GM18951 (cell line): ENCODE results near the gene TBX20.

Experiments used
- POLR2A ChIP-seq: IDR thresholded peaks from 4 replicates; pipeline ENCODE4 v1.6.1; 2011; ENCODE audit warnings: mild to moderate bottlenecking; ENCODE audit not compliant: insufficient read length, insufficient read depth; ENCODE audit errors: extremely low read depth
- in situ Hi-C: fragments of 300-500 bp; cut with MboI; formaldehyde crosslinking; loops from one replicate; pipeline ENCODE4 v1.12.0; 2022; ENCODE audit warnings: low sequenced_read_pairs, mixed read lengths, inconsistent platforms; ENCODE audit not compliant: unreplicated experiment

Gene TBX20, protein sequence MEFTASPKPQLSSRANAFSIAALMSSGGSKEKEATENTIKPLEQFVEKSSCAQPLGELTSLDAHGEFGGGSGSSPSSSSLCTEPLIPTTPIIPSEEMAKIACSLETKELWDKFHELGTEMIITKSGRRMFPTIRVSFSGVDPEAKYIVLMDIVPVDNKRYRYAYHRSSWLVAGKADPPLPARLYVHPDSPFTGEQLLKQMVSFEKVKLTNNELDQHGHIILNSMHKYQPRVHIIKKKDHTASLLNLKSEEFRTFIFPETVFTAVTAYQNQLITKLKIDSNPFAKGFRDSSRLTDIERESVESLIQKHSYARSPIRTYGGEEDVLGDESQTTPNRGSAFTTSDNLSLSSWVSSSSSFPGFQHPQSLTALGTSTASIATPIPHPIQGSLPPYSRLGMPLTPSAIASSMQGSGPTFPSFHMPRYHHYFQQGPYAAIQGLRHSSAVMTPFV

DNA sequence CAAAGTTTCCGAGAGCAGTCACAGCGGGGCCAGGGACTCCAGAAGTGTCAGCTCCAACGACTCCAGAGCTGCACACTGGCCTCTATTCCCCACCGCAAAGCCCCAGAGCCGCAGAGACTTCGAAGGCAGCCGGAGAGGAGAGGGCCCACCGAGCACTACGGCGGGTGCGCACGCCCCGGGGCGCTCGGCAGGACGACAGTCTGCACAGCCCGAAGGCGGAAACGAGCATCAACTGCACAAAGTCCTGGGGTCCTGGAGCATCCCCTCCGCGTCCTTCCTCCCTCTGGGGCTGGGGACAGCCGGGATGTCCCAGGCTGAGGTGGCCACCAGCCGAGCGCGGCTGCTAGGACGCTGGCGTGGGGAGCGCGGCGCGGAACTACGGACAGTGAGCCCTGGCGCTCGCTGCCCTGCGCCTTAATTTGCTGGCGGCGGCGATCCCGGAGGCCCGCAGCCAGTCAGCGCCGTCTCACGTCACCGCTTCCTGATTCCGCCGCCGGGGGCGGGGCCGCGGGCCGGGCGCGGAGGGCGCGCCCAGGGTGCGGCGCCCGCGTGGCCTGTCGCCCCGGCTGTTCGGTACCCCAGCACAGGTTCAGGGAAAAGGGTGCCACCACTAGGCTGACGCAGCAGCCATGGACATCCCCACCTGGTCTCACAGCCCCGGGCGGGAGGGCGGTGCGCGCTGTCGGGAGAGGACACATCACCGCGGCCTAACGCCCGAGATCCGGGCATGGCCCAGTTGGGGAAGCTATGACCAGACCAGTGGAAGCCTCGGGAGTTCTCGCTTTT is at the start of gene TBX20:
TSS of gene TBX20 (minus strand) at position 391 of the 786 bp plus-strand sequence. CDS start 480 bp downstream, outside the sequence.
- in situ Hi-C loops, result no loop called here
- no peak for TF ChIP-seq POLR2A

DNA sequence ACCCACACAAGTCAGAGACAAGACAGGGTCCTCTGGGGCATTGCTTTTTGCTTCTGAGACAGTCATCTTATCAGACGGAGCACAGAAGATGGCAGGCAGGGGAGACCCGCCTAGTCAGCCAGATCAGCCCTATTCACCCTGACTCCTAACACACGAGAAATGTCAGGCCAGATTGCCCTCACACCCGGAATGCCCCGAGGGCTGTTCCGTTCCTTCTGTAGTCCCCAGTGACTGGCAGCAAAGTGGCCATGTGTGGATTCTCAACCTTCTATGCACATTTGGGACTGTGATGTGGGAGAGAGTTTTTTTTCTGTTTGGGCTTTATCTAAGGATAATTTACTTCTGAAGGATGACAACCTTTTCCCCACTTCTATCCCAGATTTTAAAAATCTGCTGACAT is 35.5 kb upstream of the TBX20 start:
- no peak for TF ChIP-seq POLR2A
- in situ Hi-C loops, result no loop called here

DNA sequence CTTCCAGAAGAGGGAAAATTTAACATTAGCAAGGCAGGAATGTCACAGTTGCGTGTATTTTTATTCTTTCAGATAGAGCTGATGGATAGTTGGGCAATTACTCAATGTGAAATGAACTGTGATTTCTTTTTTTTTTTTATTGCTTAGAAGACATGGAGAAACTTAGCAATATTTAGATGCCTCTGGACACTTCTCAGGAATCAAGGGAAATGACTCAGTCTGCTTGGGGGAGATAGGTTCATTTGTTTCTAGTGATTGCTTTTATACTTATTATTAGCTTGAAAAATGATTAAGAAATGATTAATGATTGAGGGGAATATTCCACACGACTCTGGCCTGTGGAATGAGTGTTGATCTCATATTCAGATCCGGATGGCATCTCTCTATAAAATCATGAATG is 33.1 kb upstream of the TBX20 start:
- TF ChIP-seq POLR2A, result no peak
- in situ Hi-C loops, result no loop called here

DNA sequence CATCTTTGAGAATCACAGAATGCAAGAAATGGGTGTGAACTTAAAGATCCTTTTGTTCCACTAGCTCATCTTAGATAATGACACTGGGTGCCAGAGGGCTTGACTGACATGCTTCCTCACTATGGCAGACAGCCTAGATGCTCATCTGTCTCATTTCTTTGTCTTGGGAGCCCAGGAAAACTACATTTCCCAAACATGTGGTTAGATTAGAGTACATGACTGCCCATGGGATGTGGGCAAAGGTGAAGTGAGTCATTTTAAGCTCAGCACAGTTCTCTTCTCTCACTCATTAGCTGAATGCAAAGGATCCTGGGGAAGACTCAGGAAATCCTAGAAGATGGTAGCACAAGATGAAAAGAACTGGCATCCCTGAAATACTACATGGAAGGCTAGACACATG is 32.5 kb upstream of the TBX20 start:
- in situ Hi-C loops, result no loop called here
- TF ChIP-seq POLR2A, result no peak

DNA sequence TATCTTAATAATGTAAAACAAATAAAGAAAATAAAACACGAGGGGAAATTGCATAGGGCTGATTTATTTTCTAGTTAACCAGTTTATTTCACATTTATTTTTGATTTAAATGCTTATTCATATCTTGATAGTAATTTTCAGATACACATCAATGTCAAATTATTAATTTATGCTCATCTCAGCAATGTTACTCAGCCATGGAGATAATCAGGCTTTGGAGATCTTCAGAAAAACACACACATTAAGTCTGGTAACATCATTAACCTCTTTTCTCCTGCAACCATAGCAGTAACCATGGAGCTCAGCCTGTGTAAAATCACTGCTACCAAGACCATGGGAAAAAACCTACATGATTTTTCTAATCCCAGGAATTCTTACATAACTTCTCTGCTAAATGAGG is 31.9 kb upstream of the TBX20 start:
- TF ChIP-seq POLR2A, result no peak
- in situ Hi-C loops, result no loop called here

DNA sequence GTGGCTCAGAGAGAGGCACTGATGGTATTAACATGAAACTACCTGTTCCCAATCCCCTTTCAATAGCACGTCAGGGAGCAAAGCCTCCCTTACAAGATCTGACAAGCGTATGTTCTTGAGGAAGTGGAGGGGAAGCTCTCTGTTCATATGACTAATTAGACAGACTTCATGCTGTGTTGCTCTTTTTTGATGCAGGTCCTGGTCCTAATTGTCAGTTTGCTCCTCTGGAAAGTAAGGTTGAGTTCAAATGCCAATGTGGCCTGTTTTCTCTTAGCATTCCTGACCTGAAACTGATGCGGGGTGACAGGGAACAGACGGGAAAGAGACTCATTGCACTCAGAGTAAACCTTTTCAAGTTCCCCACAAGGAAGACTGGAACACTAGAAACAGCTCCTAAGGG is 27.0 kb upstream of the TBX20 start:
- in situ Hi-C loops, result no loop called here
- TF ChIP-seq POLR2A, result no peak

DNA sequence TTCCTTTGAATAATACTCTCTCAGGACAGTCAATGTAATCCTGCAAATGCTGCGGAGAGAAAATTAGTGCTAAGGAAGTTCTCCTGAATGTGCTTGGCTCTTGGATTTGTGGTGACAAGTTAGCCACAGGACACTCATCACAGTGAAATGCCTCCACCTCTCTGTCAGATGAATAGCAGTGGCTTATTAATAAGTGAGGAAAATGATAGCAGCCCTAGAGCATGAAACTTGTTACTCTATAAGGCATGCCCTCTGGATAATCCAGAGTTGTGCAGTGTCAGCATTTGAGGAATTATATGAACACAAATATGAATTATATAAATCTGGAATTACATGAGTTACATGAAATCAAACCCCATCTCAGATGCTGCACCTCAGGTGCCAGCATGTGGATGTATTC is 23.5 kb upstream of the TBX20 start:
- no peak for TF ChIP-seq POLR2A
- in situ Hi-C loops, result no loop called here

DNA sequence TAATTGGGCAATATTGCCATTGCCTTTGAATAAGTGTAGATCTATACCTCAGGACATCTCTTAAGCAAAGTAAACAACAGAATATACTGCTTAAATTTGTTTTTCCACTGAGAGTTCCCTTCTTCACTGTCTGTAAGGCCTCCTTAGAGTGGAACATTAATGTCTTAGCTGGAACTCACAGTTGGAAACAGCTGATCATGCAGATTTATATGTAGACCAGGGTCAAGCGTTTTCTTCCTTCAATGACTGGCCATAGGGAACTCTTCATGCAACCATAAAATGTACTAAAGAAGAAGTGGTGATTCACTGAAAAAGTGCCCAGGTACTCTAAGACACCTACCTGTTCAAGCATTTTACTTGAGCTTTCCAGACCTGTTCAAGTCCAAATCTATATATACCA is 18.3 kb upstream of the TBX20 start:
- TF ChIP-seq POLR2A, result no peak
- in situ Hi-C loops, result no loop called here

DNA sequence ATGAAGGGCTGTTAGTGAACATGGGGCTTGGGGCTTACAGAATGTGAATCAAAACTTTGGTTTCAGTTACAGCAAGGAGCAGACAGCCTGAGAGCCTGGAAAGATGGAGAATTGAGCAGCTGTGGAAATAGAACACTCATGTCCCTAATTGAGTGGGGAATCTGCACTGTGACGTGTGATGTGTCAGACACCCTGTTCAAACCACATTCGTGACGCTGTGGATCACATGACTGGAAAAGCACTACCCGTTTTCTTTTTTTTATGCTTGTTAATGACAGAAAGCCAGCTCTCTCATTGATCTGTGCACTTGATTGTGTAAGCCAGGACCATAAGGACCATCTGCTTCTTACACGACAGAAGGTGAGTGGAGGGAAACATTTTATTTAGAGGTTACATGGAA is 15.1 kb upstream of the TBX20 start:
- in situ Hi-C loops, result no loop called here
- no peak for TF ChIP-seq POLR2A

DNA sequence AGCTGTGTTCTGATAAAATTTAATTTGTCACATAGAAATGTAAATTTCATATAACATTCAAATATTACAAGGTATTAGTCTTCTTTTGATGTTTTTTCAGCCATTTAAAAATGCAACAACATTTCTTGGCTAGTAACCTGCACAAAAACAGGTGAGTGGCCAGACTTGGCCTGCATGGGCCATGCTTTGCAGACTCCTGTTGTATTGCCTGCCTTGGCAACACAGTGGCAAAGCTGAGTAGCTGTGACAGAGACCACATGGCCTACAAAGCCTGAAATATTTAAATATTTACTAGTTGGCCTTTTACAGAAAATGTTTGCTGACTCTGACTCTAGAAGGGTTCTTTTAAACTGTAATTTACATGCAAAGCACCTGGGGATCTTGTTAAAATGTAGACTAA is 13.5 kb upstream of the TBX20 start:
- no peak for TF ChIP-seq POLR2A
- in situ Hi-C loops, result no loop called here

DNA sequence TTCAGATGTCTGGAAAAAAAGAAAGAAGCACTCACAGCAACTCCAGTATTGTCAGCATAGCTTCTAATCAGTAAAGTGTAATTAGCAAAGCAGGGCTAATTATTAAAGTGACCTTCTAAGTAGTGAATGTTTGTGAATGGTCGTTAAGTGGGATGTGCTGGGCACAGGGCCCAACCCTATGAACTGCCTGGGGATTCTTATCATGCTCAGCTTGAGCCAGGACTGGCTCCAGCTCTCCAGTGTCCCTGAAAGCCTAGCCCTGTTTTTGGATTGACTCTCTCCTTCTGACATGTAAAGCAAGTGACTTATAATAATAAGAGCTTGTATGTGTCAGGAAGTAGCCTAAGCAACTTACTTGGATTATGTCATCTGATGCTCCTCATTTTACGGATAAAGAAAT is 9.5 kb upstream of the TBX20 start:
- TF ChIP-seq POLR2A, result no peak
- in situ Hi-C loops, result no loop called here

DNA sequence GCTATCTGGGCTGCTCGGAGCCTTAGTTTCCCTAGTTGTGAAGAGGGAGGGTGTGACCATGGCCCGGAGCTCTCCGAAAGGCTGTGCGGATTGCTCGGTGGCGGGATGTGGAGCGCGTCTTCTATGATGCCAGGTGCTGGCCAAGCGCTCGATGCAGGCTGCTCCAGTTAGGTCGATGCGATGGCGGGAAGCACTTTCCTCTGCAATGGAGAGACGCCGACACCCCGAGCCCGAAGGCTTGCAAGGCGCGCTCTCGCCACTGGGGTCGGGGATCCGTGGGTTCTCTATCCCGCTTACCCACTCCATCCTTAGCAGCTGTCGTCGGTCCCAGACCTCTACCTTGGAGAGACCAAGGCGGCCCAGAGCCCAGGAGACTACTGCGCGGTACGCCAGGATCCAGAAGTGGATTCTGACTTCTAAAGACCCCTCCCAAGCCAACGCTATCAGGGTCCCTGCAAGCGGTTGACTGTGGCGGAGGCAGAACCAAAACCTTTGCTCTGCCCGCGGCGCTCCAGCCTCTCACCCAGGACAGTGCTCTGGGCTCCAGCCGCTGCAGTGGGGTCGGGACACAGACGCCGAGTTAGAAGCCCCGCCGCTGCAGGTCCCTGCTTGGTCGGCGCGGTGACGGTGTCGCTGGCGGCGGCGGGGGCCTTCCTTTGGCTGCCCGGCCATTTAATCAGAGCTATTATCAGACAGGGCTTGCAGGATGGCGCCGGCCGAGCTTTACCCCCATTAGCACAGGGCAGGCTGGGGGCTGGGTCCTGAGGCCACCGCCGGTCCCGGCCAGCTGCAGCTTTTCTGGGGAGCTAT is 7.8 kb upstream of the TBX20 start:
- in situ Hi-C loops, result no loop called here

DNA sequence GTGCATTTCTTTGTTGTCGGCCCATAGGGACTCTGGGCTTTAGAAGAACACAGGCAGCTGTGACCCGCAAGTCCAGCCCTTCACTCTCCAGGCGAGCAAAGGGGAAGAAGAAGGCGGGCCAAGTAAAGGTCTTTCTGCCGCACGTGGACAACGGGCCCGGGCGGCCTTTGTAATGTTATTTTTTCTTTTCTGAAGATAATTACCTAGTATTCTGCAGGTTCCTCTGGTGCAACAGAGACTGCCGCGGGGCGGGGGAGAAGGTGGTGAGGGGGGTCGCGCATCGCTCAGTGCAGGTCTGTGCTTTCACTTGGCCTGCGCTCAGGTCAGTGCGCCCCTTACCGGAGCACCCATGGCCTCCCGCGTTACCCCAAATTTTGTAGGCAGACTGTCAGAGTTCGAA is 7.1 kb upstream of the TBX20 start:
- no peak for TF ChIP-seq POLR2A
- in situ Hi-C loops, result no loop called here

More for the DNA sequence above, 7.8 kb upstream of the TBX20 start:
- TF ChIP-seq POLR2A, result no peak

DNA sequence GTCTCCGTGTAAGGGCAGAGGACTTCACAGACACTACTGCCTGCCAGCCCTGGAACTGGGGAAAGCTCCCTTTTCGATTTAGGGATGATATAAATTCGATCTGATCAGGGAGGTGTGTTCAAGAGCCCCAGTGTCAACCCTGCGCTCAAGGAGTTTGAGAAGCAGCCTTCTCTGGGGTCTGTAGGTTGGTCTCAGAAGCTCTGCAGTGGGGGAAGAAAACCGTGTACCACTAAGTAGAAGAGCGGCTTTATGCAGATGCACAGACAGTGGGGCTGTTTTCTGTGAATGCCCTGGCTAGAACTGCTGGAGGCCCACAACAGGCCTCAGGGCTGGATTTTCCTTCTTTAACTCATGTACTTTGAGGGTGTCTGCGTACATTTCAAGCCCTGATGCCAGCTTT is 6.3 kb upstream of the TBX20 start:
- in situ Hi-C loops, result no loop called here
- TF ChIP-seq POLR2A, result no peak

DNA sequence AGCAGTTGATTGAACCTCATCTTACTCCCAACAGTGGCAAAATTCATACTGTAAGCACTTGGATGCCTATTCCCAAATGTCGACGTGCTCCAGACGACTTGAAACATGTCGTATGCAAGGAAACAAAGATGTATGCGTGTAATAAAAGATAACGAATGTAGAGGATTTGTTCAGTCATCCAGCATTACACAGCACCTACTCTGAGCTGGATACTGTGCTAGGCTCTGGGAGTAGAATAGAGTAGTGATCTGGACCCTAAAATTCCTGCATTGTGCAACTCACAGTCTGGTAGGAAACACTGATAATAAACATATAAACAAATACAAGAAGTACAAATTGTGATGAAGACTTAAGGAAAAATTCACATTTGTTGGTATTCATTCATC is 5.6 kb upstream of the TBX20 start:
- in situ Hi-C loops, result no loop called here
- TF ChIP-seq POLR2A, result no peak
